GM12892 (cell line): ENCODE data around the gene RNF146.
"Not testable (repeated sequence)": the region's sequence is repeated elsewhere in the genome, so short reads cannot be mapped to it uniquely, and the experiment has no call there.

Experiments used
- DNase-seq: peaks from one replicate; pipeline ENCODE4 v3.0.0; 2011; ENCODE audit not compliant: insufficient read length
- FAIRE-seq: peaks from 2 replicates; lab custom pipeline; 2011; peaks lifted over from hg19 to GRCh38; lab: Jason Lieb, UNC
- POLR2A ChIP-seq: IDR thresholded peaks from 2 replicates; pipeline ENCODE4 v1.6.1; 2011; ENCODE audit warnings: low read depth, low read length, control low read depth
- POLR2AphosphoS5 ChIP-seq: IDR thresholded peaks from 2 replicates; pipeline ENCODE4 v1.6.1; 2011; ENCODE audit warnings: low read depth, low read length, control low read depth
- TAF1 ChIP-seq: IDR thresholded peaks from 2 replicates; pipeline ENCODE4 v1.6.1; 2011; ENCODE audit warnings: low read depth, mild to moderate bottlenecking, control low read depth, low read length, borderline replicate concordance

The RNF146 gene

GRCh38 chr6:127305741-127306140 lies 39.1 kb downstream of the RNF146 start:
- FAIRE-seq: no peak
- TF ChIP-seq TAF1: no peak
- no peak for TF ChIP-seq POLR2A
- no peak for TF ChIP-seq POLR2AphosphoS5
- no peak for DNase-seq

GRCh38 chr6:127317388-127318128 lies 50.9 kb downstream of the RNF146 start:
- DNase-seq (no peak), FAIRE-seq (no peak)
- no peak for TF ChIP-seq POLR2A
- TF ChIP-seq POLR2AphosphoS5: no peak
- TF ChIP-seq TAF1: no peak

- no peak for FAIRE-seq
- TF ChIP-seq TAF1 (no peak), POLR2A (no peak), POLR2AphosphoS5 (no peak)
These were observed 53.0 kb downstream of the RNF146 start for GRCh38 chr6:127319686-127320085.

GRCh38 chr6:127328043-127328609 lies 61.5 kb downstream of the RNF146 start:
- no peak for TF ChIP-seq POLR2AphosphoS5
- no peak for TF ChIP-seq POLR2A
- TF ChIP-seq TAF1: no peak
- FAIRE-seq (no peak), DNase-seq (no peak)

More at GRCh38 chr6:127319686-127320085, 53.0 kb downstream of the RNF146 start:
- no peak for DNase-seq

GRCh38 chr6:127331256-127331655 lies 64.6 kb downstream of the RNF146 start:
- not testable (repeated sequence) for DNase-seq, FAIRE-seq

GRCh38 chr6:127332383-127332961 lies 65.8 kb downstream of the RNF146 start:
- FAIRE-seq: no peak
- TF ChIP-seq TAF1 (no peak), POLR2AphosphoS5 (no peak)

More at GRCh38 chr6:127332383-127332961, 65.8 kb downstream of the RNF146 start:
- DNase-seq: no peak
